H9 (cell line): ENCODE results near the gene TAF8. TPM values are rescaled to one million over a fixed set of nuclear protein-coding genes. Genes with fewer than 3 reads are reported as not detected.

Experiments
- DNase-seq: peaks from one replicate; pipeline ENCODE4 v3.0.0-alpha.2; 2017
- H2AFZ ChIP-seq: one replicate; pipeline ENCODE4 v1.6.1; 2013; ENCODE audit warnings: mild to moderate bottlenecking, low read length, control low read depth, moderate library complexity
- H2AK5ac ChIP-seq: 2 replicates; pipeline ENCODE4 v1.6.1; 2013; ENCODE audit warnings: low read length, control low read depth, mixed read lengths; ENCODE audit not compliant: insufficient read length
- H2BK120ac ChIP-seq: one replicate; pipeline ENCODE4 v1.6.1; 2013; ENCODE audit warnings: low read depth, mild to moderate bottlenecking, low read length, control low read depth, inconsistent platforms; ENCODE audit not compliant: poor library complexity, severe bottlenecking
- H2BK12ac ChIP-seq: 2 replicates; pipeline ENCODE4 v1.6.1; 2013; ENCODE audit warnings: low read length, control low read depth, mixed read lengths, low read depth; ENCODE audit not compliant: insufficient read length
- H2BK15ac ChIP-seq: 2 replicates; pipeline ENCODE4 v1.6.1; 2013; ENCODE audit warnings: low read depth, low read length, control low read depth
- H2BK20ac ChIP-seq: one replicate; pipeline ENCODE4 v1.6.1; 2013; ENCODE audit warnings: low read depth, mild to moderate bottlenecking, low read length, control low read depth, inconsistent platforms; ENCODE audit not compliant: poor library complexity, severe bottlenecking
- H2BK5ac ChIP-seq: 2 replicates; pipeline ENCODE4 v1.6.1; 2013; ENCODE audit warnings: low read length, control low read depth, mixed read lengths; ENCODE audit not compliant: insufficient read length
- H3K14ac ChIP-seq: 2 replicates; pipeline ENCODE4 v1.6.1; 2013; ENCODE audit warnings: low read length, control low read depth; ENCODE audit not compliant: insufficient read depth
- H3K18ac ChIP-seq: 2 replicates; pipeline ENCODE4 v1.6.1; 2013; ENCODE audit warnings: low read depth, mild to moderate bottlenecking, mixed read lengths, low read length, control low read depth; ENCODE audit not compliant: insufficient read length
- H3K23ac ChIP-seq: 2 replicates; pipeline ENCODE4 v1.6.1; 2013; ENCODE audit warnings: low read length, control low read depth, mixed read lengths, low read depth; ENCODE audit not compliant: insufficient read length
- H3K23me2 ChIP-seq: 2 replicates; pipeline ENCODE4 v1.6.1; 2013; ENCODE audit warnings: low read depth, mild to moderate bottlenecking, mixed read lengths, low read length, control low read depth; ENCODE audit not compliant: insufficient read length, poor library complexity, severe bottlenecking
- H3K27ac ChIP-seq: 2 replicates; pipeline ENCODE4 v1.5.1; 2013; ENCODE audit warnings: low read length, control low read depth, mixed read lengths, low read depth; ENCODE audit not compliant: insufficient read length
- H3K27me3 ChIP-seq: 2 replicates; pipeline ENCODE4 v1.6.1; 2013; ENCODE audit warnings: low read length, control low read depth, inconsistent platforms; ENCODE audit not compliant: insufficient read depth
- H3K4ac ChIP-seq: 2 replicates; pipeline ENCODE4 v1.6.1; 2013; ENCODE audit warnings: low read depth, mild to moderate bottlenecking, control low read depth, inconsistent platforms, low read length, moderate library complexity
- H3K4me1 ChIP-seq: 2 replicates; pipeline ENCODE4 v1.6.1; 2013; ENCODE audit warnings: low read length, control low read depth, inconsistent platforms; ENCODE audit not compliant: insufficient read depth
- H3K4me2 ChIP-seq: 2 replicates; pipeline ENCODE4 v1.6.1; 2013; ENCODE audit warnings: low read length, control low read depth, mixed read lengths; ENCODE audit not compliant: insufficient read length, insufficient read depth
- H3K56ac ChIP-seq: 2 replicates; pipeline ENCODE4 v1.6.1; 2013; ENCODE audit warnings: low read depth, mild to moderate bottlenecking, mixed read lengths, low read length, control low read depth; ENCODE audit not compliant: insufficient read length
- H3K79me1 ChIP-seq: 2 replicates; pipeline ENCODE4 v1.6.1; 2013; ENCODE audit warnings: low read depth, mild to moderate bottlenecking, moderate library complexity, low read length, control low read depth, inconsistent platforms; ENCODE audit not compliant: insufficient read depth, poor library complexity, severe bottlenecking
- H3K79me2 ChIP-seq: 2 replicates; pipeline ENCODE4 v1.6.1; 2013; ENCODE audit warnings: low read length, control low read depth, inconsistent platforms; ENCODE audit not compliant: insufficient read depth
- H3K9ac ChIP-seq: 2 replicates; pipeline ENCODE4 v1.6.1; 2013; ENCODE audit warnings: low read length, control low read depth, mixed read lengths; ENCODE audit not compliant: insufficient read length; ENCODE audit errors: extremely low read depth
- H3K9me3 ChIP-seq: one replicate; pipeline ENCODE4 v1.6.1; 2013; ENCODE audit warnings: low read depth, low read length, inconsistent platforms; ENCODE audit not compliant: control insufficient read depth
- H3T11ph ChIP-seq: one replicate; pipeline ENCODE4 v1.6.1; 2013; ENCODE audit warnings: mild to moderate bottlenecking, low read length, control low read depth, inconsistent platforms
- H4K20me1 ChIP-seq: one replicate; pipeline ENCODE4 v1.6.1; 2013; ENCODE audit not compliant: control insufficient read depth, insufficient read length, insufficient read depth
- H4K5ac ChIP-seq: 2 replicates; pipeline ENCODE4 v1.6.1; 2013; ENCODE audit warnings: low read depth, mild to moderate bottlenecking, mixed read lengths, low read length, control low read depth; ENCODE audit not compliant: insufficient read length
- H4K8ac ChIP-seq: replicated peaks from 2 replicates; pipeline ENCODE4 v1.6.1; 2013; ENCODE audit warnings: low read length, control low read depth, mixed read lengths, low read depth; ENCODE audit not compliant: insufficient read length
- H4K91ac ChIP-seq: 2 replicates; pipeline ENCODE4 v1.6.1; 2013; ENCODE audit warnings: low read depth, mild to moderate bottlenecking, moderate library complexity, mixed read lengths, low read length, control low read depth; ENCODE audit not compliant: insufficient read length
- H3K27ac Mint-ChIP-seq, 3 experiments: 2 replicates in 2 of 3; 3 replicates in 1 of 3; pipeline ENCODE4 v1.8.0; 2020 to 2021; ENCODE audit warnings: mixed read lengths in 3 of 3, mild to moderate bottlenecking in 1 of 3, moderate library complexity in 1 of 3
- H3K27me3 Mint-ChIP-seq: 2 replicates; pipeline ENCODE4 v1.8.0; 2021; ENCODE audit warnings: low read depth, mild to moderate bottlenecking, moderate library complexity, mixed read lengths
- H3K36me3 Mint-ChIP-seq, 3 experiments: 2 replicates in 2 of 3; 3 replicates in 1 of 3; pipeline ENCODE4 v1.8.0; 2020 to 2021; ENCODE audit warnings: low read depth in 3 of 3, mixed read lengths in 3 of 3; ENCODE audit not compliant: insufficient read depth in 1 of 3
- H3K4me1 Mint-ChIP-seq, 2 experiments: 2 replicates each; pipeline ENCODE4 v1.8.0; 2020; ENCODE audit warnings: mixed read lengths in 2 of 2
- H3K4me3 Mint-ChIP-seq, 2 experiments: 2 replicates in 1 of 2; 3 replicates in 1 of 2; pipeline ENCODE4 v1.8.0; 2020 to 2021; ENCODE audit warnings: mild to moderate bottlenecking in 2 of 2, mixed read lengths in 2 of 2, moderate library complexity in 1 of 2
- H3K9me3 Mint-ChIP-seq, 2 experiments: 2 replicates in 1 of 2; 3 replicates in 1 of 2; pipeline ENCODE4 v1.8.0; 2020; ENCODE audit warnings: mild to moderate bottlenecking in 2 of 2, mixed read lengths in 2 of 2, moderate library complexity in 1 of 2
- WGBS: extraction: QIAGEN DNeasy Blood & Tissue Kit; methylation state at CpG from one replicate; pipeline ENCODE4 v1.1.7; 2013; ENCODE audit warnings: missing lambda C conversion rate, low lambda C conversion rate, mixed read lengths; ENCODE audit not compliant: insufficient read length; ENCODE audit errors: extremely low coverage; 5-methylcytosine and 5-hydroxymethylcytosine counted together
- total RNA-seq: library from RNA; stranded (reverse); gene quantifications from 2 replicates; pipeline ENCODE4 v1.2.1, GENCODE V29; 2021
- TF ChIP-seq, protein P1 (sequence below): fragments of 200-600 bp; sonication (generic); conservative IDR thresholded peaks from 3 replicates; pipeline ENCODE4 v1.8.0; 2021; ENCODE audit warnings: antibody characterized with exemption, mild to moderate bottlenecking

TAF8 gene
- total RNA-seq, 1 experiment from 2014 or later: 30.4 TPM

GRCh38 chr6:42013134-42013516 is 37.2 kb upstream of the TAF8 start:
- Mint-ChIP-seq H3K27ac (no peak overlapping the region), H3K4me3 (no peak overlapping the region), H3K4me1 (peaks cover 16 to 17% of the 10 kb centered on the region in 2 experiments), H3K9me3 (no peaks in the 10 kb centered on the region), H3K27me3 (peaks cover 4% of the 10 kb centered on the region; the same call in 1 of the 2 replicates), H3K36me3 (no peaks in the 10 kb centered on the region)
- no peak overlapping the region for H2BK120ac ChIP-seq
- H3K4ac ChIP-seq: no peak overlapping the region
- no peak overlapping the region for H3K18ac ChIP-seq
- peaks cover 7% of the 10 kb centered on the region; the same call in 1 of the 2 replicates for H3K4me1 ChIP-seq
- H2AFZ ChIP-seq: no peak overlapping the region
- no peak overlapping the region for H2BK5ac ChIP-seq
- no peaks in the 10 kb centered on the region for H3K23me2 ChIP-seq
- no peak overlapping the region for H3K9ac ChIP-seq
- no peak overlapping the region for H3T11ph ChIP-seq
- H4K5ac ChIP-seq: no peak overlapping the region
- no peak overlapping the region for H2BK20ac ChIP-seq
- H2AK5ac ChIP-seq: no peak overlapping the region
- no peaks in the 10 kb centered on the region for H3K79me2 ChIP-seq
- H2BK15ac ChIP-seq: no peak overlapping the region
- H3K27ac ChIP-seq: no peak overlapping the region
- no peak overlapping the region for H3K14ac ChIP-seq
- H3K4me2 ChIP-seq: no peak overlapping the region
- no peak overlapping the region for H3K23ac ChIP-seq
- TF ChIP-seq, protein P1, sequence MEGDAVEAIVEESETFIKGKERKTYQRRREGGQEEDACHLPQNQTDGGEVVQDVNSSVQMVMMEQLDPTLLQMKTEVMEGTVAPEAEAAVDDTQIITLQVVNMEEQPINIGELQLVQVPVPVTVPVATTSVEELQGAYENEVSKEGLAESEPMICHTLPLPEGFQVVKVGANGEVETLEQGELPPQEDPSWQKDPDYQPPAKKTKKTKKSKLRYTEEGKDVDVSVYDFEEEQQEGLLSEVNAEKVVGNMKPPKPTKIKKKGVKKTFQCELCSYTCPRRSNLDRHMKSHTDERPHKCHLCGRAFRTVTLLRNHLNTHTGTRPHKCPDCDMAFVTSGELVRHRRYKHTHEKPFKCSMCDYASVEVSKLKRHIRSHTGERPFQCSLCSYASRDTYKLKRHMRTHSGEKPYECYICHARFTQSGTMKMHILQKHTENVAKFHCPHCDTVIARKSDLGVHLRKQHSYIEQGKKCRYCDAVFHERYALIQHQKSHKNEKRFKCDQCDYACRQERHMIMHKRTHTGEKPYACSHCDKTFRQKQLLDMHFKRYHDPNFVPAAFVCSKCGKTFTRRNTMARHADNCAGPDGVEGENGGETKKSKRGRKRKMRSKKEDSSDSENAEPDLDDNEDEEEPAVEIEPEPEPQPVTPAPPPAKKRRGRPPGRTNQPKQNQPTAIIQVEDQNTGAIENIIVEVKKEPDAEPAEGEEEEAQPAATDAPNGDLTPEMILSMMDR: no peak
- no peak for DNase-seq
- no peaks in the 10 kb centered on the region for H3K9me3 ChIP-seq
- no peak overlapping the region for H3K56ac ChIP-seq
- WGBS: no CpG with 5 or more reads among the region's 2 CpGs
- H2BK12ac ChIP-seq: no peak overlapping the region
- H4K8ac ChIP-seq: no peak overlapping the region
- H3K27me3 ChIP-seq: no peaks in the 10 kb centered on the region
- no peaks in the 10 kb centered on the region for H3K79me1 ChIP-seq
- no peaks in the 10 kb centered on the region for H4K20me1 ChIP-seq
- no peak overlapping the region for H4K91ac ChIP-seq
